ENCODE results near the gene SGSM1. TPM values are rescaled to one million over a fixed set of nuclear protein-coding genes. Genes with fewer than 3 reads are reported as not detected.

The SGSM1 gene
- 0.18 and 0.43 TPM in 2 replicates for total RNA-seq

- intact Hi-C loops (cut with micrococcal nuclease), result loop anchor here (10.0 kb wide), 1 partner anchor 259 kb away; no protein-coding TSS in a partner anchor
These were observed at the start of gene SGSM1 for GRCh38 chr22:24805790-24806662. SGSM1 (plus strand) TSS chr22:24806211; CDS start chr22:24806326, 115 bp downstream.

- intact Hi-C loops (cut with micrococcal nuclease), result no loop called here
These were observed 47.7 kb upstream of the SGSM1 start for GRCh38 chr22:24758164-24758799.

- intact Hi-C loops (cut with micrococcal nuclease), result no loop called here
These were observed 46.2 kb upstream of the SGSM1 start for GRCh38 chr22:24759765-24760164.

- intact Hi-C loops (cut with micrococcal nuclease), result no loop called here
These were observed 45.2 kb upstream of the SGSM1 start for GRCh38 chr22:24760708-24761306.

GRCh38 chr22:24761888-24762675 lies 43.9 kb upstream of the SGSM1 start:
- intact Hi-C loops (cut with micrococcal nuclease), result no loop called here

GRCh38 chr22:24763872-24764485 lies 42.0 kb upstream of the SGSM1 start:
- intact Hi-C loops (cut with micrococcal nuclease), result no loop called here

GRCh38 chr22:24765166-24765565 lies 40.8 kb upstream of the SGSM1 start:
- intact Hi-C loops (cut with micrococcal nuclease), result loop anchor here (5.0 kb wide), 1 partner anchor 292 kb away; no protein-coding TSS in a partner anchor

GRCh38 chr22:24768537-24769374 lies 37.3 kb upstream of the SGSM1 start:
- intact Hi-C loops (cut with micrococcal nuclease), result loop anchor here (1.0 to 5.0 kb wide), 2 partner anchors 82 to 289 kb away; no protein-coding TSS in a partner anchor

- intact Hi-C loops (cut with micrococcal nuclease), result no loop called here
These were observed 33.4 kb upstream of the SGSM1 start for GRCh38 chr22:24772493-24773220.

GRCh38 chr22:24775769-24776492 lies 30.1 kb upstream of the SGSM1 start:
- intact Hi-C loops (cut with micrococcal nuclease), result no loop called here

- intact Hi-C loops (cut with micrococcal nuclease), result no loop called here
These were observed 29.5 kb upstream of the SGSM1 start for GRCh38 chr22:24776525-24776924.

- intact Hi-C loops (cut with micrococcal nuclease), result no loop called here
These were observed 16.5 kb upstream of the SGSM1 start for GRCh38 chr22:24789516-24789915.

GRCh38 chr22:24791362-24791761 lies 14.6 kb upstream of the SGSM1 start:
- intact Hi-C loops (cut with micrococcal nuclease), result no loop called here

- intact Hi-C loops (cut with micrococcal nuclease), result no loop called here
These were observed 10.0 kb upstream of the SGSM1 start for GRCh38 chr22:24796056-24796455.

GRCh38 chr22:24796860-24797259 lies 9.2 kb upstream of the SGSM1 start:
- intact Hi-C loops (cut with micrococcal nuclease), result no loop called here

- intact Hi-C loops (cut with micrococcal nuclease), result loop anchor here (2.0 to 10.0 kb wide), 2 partner anchors 47 to 263 kb away; no protein-coding TSS in a partner anchor
These were observed 4.0 kb upstream of the SGSM1 start for GRCh38 chr22:24801901-24802465.

- intact Hi-C loops (cut with micrococcal nuclease), result loop anchor here (2.0 to 10.0 kb wide), 2 partner anchors 46 to 262 kb away; no protein-coding TSS in a partner anchor
These were observed 2.9 kb upstream of the SGSM1 start for GRCh38 chr22:24803064-24803542.

- intact Hi-C loops (cut with micrococcal nuclease), result loop anchor here (10.0 kb wide), 1 partner anchor 258 kb away; no protein-coding TSS in a partner anchor
These were observed 621 bp downstream of the SGSM1 start for GRCh38 chr22:24806663-24807001.
